ENCODE measurements around the gene EHBP1L1.

The EHBP1L1 gene

DNA sequence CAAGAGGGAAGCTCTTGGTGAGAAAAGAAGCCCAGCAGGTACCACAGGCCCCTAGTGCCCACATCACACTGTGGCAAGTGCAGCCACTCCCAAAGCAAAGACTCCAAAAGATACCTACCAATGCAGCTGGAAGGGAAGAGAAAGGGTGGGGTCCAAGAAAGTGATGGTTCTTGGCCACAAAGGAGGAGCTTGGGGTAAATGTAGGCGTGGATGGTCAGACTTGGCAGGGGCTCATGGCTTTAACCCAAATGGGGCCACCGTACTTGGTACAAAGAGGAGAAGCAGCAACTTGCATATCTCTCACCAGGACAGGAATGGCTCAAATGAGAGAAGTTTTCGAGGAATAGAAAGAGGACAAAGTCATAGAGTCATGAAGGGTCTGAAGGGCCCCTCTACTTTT lies 33.4 kb downstream of the EHBP1L1 start:
- peak in 1 of 2 donors; percentile 68 for DNase-seq (ENCODE audit: low read depth in 2 of 2)
- H3K4me3 ChIP-seq (replicated peaks in 1 of 2; ENCODE audit: low read depth in 2 of 2, low read length in 2 of 2), result no peak overlapping the region
- no peak for TF ChIP-seq CTCF (IDR thresholded peaks at IDR 0.05; ENCODE audit: low read depth, low read length)

DNA sequence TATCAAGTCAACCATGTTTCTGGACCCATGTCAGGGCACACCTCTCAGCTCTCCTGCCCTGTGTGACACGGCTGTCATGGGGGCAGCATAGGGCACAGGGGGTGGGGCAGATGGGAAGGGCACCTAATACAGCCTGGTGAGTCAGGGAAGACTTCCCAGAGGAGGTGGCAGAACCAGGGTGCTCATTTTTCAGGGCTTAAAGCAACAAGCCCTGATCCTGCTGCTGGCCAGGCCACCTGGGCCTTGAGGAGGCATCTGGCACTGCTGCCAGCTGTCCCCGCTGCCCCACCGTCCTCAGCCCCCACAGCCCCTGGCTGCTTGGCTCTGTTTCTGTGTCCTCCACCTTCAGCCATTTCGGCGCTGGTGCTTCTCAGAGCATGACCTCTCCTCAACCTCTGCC lies 33.8 kb downstream of the EHBP1L1 start:
- no peak overlapping the region for H3K4me3 ChIP-seq (replicated peaks in 1 of 2; ENCODE audit: low read depth in 2 of 2, low read length in 2 of 2)
- TF ChIP-seq CTCF (IDR thresholded peaks at IDR 0.05; ENCODE audit: low read depth, low read length), result no peak
- DNase-seq (ENCODE audit: low read depth in 2 of 2), result no peak

GRCh38 chr11:65610404-65610803 lies 34.6 kb downstream of the EHBP1L1 start:
- TF ChIP-seq CTCF (IDR thresholded peaks at IDR 0.05; ENCODE audit: low read depth, low read length), result no peak

GRCh38 chr11:65611028-65611757 lies 35.3 kb downstream of the EHBP1L1 start:
- TF ChIP-seq CTCF (IDR thresholded peaks at IDR 0.05; ENCODE audit: low read depth, low read length), result no peak
- DNase-seq (ENCODE audit: low read depth in 2 of 2), result peak; percentile 32 to 59
- peak overlapping the region; percentile 81 to 85 for H3K4me3 ChIP-seq (replicated peaks in 1 of 2; ENCODE audit: low read depth in 2 of 2, low read length in 2 of 2)

More at GRCh38 chr11:65610404-65610803, 34.6 kb downstream of the EHBP1L1 start:
- DNase-seq (ENCODE audit: low read depth in 2 of 2), result no peak
- no peak overlapping the region for H3K4me3 ChIP-seq (replicated peaks in 1 of 2; ENCODE audit: low read depth in 2 of 2, low read length in 2 of 2)

DNA sequence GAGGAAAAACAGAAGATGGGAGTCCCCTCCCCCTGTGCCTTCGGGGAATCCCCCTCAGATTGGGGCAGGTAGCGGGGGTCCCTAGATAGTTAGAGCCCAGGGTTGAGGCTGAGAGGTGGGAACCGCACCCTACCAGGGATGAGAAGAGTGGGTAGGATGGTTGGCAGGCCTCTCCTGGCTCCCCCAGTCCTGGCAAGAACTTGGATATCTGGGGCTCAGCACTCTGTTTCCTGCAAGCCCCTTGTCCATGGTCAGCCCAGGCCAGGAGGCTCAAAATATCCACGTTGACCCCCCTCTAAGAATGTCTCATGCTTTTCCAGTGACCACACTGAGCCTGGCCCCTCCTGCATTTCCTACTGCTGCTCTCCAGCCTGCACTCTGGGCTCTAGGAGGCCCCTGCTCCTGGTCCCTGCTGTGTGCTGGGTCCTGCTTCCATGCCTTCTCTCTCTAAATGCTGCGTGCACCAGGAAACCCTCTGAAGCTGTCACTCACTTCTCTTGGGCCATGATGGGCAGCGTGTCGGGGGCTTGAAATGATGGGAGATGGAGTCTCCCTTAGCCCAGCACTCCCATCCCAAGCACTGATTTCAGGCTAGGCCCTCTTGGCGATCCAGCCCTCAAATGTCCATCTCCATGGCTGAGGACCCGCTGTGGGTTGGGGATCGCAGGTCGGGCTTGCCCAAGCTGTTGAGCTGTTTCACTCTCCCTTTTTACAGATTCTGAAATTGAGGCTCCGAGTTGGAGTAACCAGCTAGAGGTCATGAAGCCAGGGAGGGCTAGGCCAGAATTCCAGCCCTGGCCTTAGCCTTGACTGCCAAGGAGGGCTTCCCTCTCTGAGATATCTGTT lies 36.1 kb downstream of the EHBP1L1 start:
- H3K4me3 ChIP-seq (replicated peaks in 1 of 2; ENCODE audit: low read depth in 2 of 2, low read length in 2 of 2), result peak overlapping the region; percentile 81 to 85
- no peak for TF ChIP-seq CTCF (IDR thresholded peaks at IDR 0.05; ENCODE audit: low read depth, low read length)
- peak; percentile 36 to 55 for DNase-seq (ENCODE audit: low read depth in 2 of 2)

DNA sequence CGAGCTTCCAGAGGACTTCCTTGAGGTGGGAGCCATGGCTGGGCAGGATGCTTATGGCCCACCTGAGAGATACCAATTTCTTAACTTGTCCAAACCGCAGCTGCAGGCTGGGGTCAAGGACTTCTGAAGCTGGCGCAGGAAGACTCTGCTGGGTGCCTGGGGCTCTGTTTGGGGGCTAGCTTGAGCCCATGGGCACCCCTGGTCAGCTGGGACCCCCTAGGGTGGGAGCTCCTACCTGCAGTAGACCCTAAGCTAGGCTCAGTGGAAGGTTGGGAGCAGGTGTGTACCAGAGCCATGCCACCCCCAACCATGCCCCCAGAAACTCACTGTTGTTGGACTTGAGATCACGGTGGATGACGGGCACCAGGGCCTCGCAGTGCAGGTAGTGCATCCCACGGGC lies 36.8 kb downstream of the EHBP1L1 start:
- peak overlapping the region; percentile 81 to 85 for H3K4me3 ChIP-seq (replicated peaks in 1 of 2; ENCODE audit: low read depth in 2 of 2, low read length in 2 of 2)
- TF ChIP-seq CTCF (IDR thresholded peaks at IDR 0.05; ENCODE audit: low read depth, low read length), result no peak
- no peak for DNase-seq (ENCODE audit: low read depth in 2 of 2)
